ENCODE data around the gene KIR3DL1.
"Not testable (repeated sequence)": the region's sequence is repeated elsewhere in the genome, so short reads cannot be mapped to it uniquely, and the experiment has no call there.

The KIR3DL1 gene

DNA sequence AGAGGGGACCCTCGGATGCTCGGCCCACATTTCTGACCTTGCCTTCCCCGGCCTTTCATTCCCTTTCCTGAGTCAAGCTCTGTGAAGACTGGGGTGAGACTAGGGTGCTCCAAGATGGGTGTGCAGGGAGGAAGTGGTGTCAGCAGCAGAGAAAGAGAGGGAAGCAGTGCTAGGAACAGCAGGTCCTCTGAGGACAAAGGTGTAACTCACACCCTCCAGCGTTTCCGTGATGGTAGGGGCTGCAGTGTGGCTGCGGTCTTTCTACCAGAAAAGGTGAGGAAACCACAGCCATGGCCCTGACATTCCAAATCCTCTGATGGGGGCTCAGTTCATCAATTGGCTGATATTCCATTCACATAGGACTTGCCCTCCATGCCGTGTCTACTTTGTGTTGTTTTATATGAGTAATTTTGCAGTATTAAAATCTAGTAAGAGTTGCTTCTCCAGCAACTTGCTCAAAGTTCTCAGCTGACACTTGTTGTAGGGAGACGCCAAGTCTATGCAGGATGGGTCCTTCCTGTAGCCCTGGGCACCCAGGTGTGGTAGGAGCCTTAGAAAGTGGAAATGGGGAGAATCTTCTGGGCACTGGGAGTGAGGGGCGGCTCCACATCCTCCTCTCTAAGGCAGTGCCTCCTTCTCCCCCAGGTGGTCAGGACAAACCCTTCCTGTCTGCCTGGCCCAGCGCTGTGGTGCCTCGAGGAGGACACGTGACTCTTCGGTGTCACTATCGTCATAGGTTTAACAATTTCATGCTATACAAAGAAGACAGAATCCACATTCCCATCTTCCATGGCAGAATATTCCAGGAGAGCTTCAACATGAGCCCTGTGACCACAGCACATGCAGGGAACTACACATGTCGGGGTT is 1.6 kb downstream of the KIR3DL1 start:
- peak; percentile 19 for DNase-seq

DNA sequence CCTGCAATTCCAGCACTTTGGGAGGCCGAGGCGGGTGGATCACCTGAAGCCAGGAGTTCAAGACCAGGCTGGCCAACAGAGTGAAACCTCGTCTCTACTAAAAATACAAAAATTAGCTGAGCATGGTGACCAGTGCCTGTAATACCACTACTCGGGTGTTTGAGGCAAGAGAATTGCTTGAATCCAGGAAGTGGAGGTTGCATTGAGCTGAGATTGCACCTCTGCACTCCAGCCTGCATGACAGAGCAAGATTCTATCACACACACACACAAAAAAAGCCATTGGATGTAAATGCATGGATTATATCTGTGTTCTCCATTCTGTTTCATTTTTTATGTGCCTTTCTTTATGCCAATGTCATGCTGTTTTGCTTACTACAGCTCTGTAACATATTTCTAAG is 8.1 kb downstream of the KIR3DL1 start:
- DNase-seq, result not testable (repeated sequence)

DNA sequence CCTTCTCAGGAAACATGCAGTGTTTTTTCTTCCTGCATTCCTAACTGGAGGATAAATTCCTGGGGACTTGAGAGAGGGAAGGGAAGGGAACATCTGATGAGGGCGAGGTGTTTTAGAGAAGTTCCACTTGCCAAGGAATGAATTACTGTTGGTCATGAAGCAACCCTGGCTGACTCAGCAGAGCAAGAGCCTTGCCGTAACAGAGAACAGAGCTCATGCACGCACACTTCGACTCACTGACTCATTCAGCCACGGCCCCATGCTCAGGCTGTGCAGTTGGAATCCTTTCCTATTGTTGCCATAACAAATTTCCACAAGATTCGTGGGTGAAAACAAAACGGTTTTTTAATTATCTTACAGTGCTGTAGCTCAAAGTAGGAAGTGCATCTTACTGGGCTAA is 9.1 kb downstream of the KIR3DL1 start:
- DNase-seq, result not testable (repeated sequence)

DNA sequence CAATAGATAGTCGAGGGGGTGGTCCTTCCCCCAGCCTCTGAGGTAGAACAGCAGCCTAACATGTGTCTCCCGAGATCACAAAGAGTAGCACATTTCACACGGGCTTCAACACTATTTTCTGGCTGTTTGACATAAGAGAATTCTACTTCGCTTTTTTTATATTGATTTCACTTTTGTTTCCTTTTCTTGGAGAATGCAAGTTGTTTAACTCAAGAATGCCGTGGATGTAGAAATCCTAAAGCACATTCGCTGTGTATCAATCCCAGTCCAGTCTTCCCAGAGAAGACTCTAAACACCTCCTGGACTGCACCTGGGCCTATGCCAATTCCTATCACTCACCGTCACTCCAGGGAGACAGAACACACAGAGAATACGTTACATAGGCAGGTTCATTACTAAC is 11.8 kb downstream of the KIR3DL1 start:
- DNase-seq, result not testable (repeated sequence)

DNA sequence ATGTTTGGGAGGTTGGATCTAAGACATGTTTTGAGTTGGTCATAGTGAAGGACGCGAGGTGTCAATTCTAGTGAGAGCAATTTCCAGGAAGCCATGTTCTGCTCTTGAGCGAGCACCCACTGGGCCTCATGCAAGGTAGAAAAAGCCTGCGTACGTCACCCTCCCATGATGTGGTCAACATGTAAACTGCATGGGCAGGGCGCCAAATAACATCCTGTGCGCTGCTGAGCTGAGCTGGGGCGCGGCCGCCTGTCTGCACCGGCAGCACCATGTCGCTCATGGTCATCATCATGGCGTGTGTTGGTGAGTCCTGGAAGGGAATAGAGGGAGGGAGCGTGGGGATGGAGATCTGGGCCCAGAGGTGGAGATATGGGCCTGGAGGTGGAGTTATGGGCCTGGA is 16.2 kb downstream of the KIR3DL1 start, which contains the start of gene KIR2DS4:
TSS of gene KIR2DS4 (plus strand) at position 181 of the 400 bp plus-strand sequence.
- not testable (repeated sequence) for DNase-seq

DNA sequence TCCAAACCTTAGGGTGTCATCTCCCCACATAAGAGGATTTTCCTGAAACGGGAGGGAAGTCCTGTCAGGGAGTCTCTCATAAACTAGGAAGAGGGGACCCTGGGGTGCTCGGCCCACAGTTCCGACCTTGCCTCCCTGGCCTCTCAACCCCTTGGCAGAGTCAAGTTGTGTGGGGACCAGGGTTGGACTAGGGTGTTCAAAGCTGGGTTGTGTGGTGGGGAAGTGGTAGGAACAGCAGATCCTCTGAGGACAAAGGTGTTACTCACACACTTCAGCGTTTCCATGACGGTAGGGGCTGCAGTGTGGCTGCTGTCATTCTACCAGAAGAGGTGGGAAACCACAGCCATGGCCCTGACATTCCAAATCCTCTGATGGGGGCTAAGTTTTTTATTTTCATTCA is 18.9 kb downstream of the KIR3DL1 start:
- not testable (repeated sequence) for DNase-seq

DNA sequence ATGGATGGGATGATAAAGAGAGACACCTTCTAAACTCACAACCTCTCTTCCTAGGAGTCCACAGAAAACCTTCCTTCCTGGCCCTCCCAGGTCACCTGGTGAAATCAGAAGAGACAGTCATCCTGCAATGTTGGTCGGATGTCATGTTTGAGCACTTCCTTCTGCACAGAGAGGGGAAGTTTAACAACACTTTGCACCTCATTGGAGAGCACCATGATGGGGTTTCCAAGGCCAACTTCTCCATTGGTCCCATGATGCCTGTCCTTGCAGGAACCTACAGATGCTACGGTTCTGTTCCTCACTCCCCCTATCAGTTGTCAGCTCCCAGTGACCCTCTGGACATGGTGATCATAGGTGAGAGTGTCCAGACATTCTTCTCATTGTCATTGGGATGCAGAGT is 21.3 kb downstream of the KIR3DL1 start:
- DNase-seq, result not testable (repeated sequence)

GRCh38 chr19:54843171-54843570 is 26.9 kb downstream of the KIR3DL1 start:
- not testable (repeated sequence) for DNase-seq

DNA sequence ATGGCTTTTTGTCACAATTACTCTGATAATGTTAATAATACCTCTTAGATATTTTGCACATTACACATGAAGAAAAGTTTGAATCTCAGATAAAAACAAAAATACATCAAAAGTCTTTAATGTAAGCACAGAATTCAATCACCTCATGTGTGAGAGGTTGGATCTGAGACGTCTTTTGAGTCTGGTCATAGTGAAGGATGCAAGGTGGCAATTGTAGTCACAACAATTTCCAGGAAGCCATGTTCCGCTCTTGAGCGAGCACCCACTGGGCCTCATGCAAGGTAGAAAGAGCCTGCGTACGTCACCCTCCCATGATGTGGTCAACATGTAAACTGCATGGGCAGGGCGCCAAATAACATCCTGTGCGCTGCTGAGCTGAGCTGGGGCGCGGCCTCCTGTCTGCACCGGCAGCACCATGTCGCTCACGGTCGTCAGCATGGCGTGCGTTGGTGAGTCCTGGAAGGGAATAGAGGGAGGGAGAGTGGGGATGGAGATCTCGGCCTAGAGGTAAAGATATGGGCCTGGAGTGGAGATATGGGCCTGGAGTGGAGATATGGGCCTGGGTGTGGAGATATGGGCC is 33.9 kb downstream of the KIR3DL1 start, which contains the start of gene KIR3DL2:
TSS of gene KIR3DL2 (plus strand) at position 383 of the 580 bp plus-strand sequence. CDS start at position 416, 33 bp downstream.
- not testable (repeated sequence) for DNase-seq

DNA sequence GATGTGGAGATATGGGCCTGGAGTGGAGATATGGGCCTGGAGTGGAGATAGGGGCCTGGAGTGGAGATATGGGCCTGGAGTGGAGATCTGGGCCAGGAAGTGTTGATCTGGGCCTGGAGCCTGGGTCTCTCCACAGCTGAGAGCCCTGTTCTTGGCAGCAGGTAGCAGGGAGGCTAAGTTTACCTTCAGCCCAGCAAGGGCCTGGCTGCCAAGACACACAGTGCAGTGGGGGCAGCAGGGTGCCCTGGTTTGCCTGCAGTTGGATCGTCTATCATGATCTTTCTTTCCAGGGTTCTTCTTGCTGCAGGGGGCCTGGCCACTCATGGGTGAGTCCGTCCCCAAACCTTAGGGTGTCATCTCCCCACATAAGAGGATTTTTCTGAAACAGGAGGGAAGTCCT is 34.7 kb downstream of the KIR3DL1 start:
- DNase-seq, result no peak

DNA sequence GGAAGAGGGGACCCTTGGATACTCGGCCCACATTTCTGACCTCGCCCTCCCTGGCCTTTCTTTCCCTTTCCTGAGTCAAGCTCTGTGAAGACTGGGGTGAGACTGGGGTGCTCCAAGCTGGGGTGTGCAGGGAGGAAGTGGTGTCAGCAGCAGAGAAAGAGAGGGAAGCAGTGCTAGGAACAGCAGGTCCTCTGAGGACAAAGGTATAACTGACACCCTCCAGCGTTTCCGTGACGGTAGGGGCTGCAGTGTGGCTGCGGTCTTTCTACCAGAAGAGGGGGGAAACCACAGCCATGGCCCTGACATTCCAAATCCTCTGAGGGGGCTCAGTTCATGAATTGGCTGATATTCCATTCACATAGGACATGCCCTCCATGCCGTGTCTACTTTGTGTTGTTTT is 35.1 kb downstream of the KIR3DL1 start:
- no peak for DNase-seq

GRCh38 chr19:54855241-54855640 is 39.0 kb downstream of the KIR3DL1 start:
- not testable (repeated sequence) for DNase-seq

DNA sequence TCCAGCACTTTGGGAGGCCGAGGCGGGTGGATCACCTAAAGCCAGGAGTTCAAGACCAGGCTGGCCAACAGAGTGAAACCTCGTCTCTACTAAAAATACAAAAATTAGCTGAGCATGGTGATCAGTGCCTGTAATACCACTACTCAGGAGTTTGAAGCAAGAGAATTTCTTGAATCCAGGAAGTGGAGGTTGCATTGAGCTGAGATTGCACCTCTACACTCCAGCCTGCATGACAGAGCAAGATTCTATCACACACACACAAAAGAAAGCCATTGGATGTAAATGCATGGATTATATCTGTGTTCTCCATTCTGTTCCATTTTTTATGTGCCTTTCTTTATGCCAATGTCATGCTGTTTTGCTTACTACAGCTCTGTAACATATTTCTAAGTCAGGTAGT is 42.2 kb downstream of the KIR3DL1 start:
- DNase-seq, result not testable (repeated sequence)

- not testable (repeated sequence) for DNase-seq
Observed at GRCh38 chr19:54859421-54859820, 43.2 kb downstream of the KIR3DL1 start.

GRCh38 chr19:54863459-54863858 is 47.2 kb downstream of the KIR3DL1 start:
- DNase-seq, result not testable (repeated sequence)

DNA sequence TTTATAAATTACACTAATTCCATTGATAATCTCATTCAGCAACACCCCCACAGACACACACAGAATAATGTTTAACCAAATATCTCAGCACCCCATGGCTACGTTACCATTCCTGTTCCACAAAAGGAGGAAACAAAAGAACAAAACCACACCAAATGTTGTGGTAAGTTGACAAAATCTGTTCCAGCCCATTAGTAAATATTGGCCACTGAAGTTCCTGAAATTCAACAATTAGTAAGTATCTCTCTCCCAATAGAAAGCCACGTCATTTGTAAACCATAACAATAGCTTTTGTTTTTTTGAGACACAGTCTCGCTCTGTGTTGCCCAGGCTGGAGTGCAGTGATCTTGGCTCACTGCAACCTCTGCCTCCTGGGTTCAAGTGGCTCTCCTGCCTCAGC is 55.4 kb downstream of the KIR3DL1 start:
- DNase-seq, result no peak

DNA sequence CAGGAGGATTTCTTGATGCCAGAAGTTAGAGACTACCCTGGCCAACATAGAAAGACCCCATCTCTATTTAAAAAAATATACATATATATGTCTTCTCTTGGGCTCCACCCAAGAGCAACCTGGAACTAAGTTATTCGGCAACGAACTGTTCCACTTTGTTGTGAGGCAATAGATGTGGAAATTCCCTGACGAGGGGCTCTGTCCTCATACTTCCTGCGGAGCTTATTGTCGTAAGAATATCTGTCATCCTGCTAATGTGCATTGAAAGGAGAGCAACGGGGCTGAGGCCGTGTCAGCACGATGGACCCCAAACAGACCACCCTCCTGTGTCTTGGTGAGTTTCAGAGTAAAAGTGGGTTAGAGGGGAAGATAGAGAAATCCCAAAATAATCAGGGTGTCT is 57.7 kb downstream of the KIR3DL1 start, which contains the start of gene FCAR:
TSS of gene FCAR (plus strand) at position 246 of the 400 bp plus-strand sequence. CDS start at position 301, 55 bp downstream.
- no peak for DNase-seq

DNA sequence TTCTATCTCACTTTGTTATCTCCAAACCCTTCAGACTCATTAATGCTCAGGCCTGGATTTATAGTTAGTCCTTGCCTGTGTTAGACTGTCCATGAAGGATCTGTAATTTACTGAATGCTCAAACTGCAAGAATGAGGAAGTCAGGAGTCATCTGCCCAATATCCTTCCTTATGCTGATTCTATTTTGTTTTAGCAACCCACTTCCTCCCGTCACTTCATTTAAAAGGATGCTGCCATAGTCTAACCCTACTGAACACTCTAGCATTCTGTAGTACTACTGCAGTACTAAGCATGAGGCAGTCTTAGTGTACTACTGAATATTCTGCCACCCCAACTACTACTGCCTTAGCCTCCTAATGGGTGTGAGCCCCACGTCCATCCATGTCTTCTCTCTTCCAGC is 59.2 kb downstream of the KIR3DL1 start:
- DNase-seq, result no peak

DNA sequence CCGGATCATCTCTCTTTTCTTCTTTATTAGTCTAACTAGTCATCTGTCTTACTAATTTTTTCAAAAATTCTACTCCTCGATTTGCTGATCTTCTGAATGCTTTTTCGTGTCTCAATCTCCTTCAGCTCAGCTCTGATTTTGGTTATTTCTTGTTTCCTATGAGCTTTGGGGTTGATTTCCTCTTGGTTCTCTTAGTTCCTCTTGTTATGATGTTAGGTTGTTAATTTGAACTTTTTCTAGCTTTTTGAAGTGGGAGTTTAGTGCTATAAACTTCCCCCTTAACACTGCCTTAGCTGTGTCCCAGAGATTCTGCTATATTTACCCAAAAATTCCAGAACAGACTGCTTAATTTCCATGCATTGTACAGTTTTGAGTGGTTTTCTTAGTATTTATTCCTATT is 61.2 kb downstream of the KIR3DL1 start:
- DNase-seq, result no peak

Data from activated CD8-positive, alpha-beta memory T cell treated with anti-CD3 and anti-CD28 coated beads for 24 hours (primary cell).